Liver (tissue), 9 donors: ENCODE data around the gene MRPL46. TPM values are rescaled to one million over a fixed set of nuclear protein-coding genes. Genes with fewer than 3 reads are reported as not detected.

Experiments
- DNase-seq: peaks from one replicate; pipeline ENCODE4 v3.0.0-alpha.2; 2017; ENCODE audit warnings: low spot score
- H3K27ac ChIP-seq, 2 donors: one replicate each; pipeline ENCODE4 v1.7.0; 2013; ENCODE audit warnings: inconsistent platforms in 2 of 2, low read length in 2 of 2, control low read depth in 1 of 2, low read depth in 1 of 2, mild to moderate bottlenecking in 1 of 2
- H3K27me3 ChIP-seq, 4 donors: one replicate each; pipeline versions ENCODE4 v1.6.1 to v1.7.0; 2013; ENCODE audit warnings: low read length in 3 of 4, inconsistent platforms in 1 of 4, mild to moderate bottlenecking in 1 of 4, moderate library complexity in 1 of 4; ENCODE audit not compliant: control insufficient read depth in 4 of 4, insufficient read depth in 4 of 4
- H3K36me3 ChIP-seq, 4 donors: one replicate each; pipeline versions ENCODE4 v1.6.1 to v1.7.0; 2013; ENCODE audit warnings: low read length in 3 of 4, mild to moderate bottlenecking in 3 of 4, low read depth in 1 of 4, moderate library complexity in 1 of 4; ENCODE audit not compliant: control insufficient read depth in 4 of 4, insufficient read depth in 3 of 4
- H3K4me1 ChIP-seq, 4 donors: one replicate each; pipeline versions ENCODE4 v1.6.1 to v1.7.0; 2013; ENCODE audit warnings: low read length in 3 of 4, mild to moderate bottlenecking in 3 of 4, moderate library complexity in 1 of 4; ENCODE audit not compliant: control insufficient read depth in 4 of 4, insufficient read depth in 4 of 4
- H3K4me3 ChIP-seq, 3 donors: one replicate each; pipeline versions ENCODE4 v1.6.1 to v1.7.0; 2013; ENCODE audit warnings: low read length in 3 of 3, control low read depth in 1 of 3, low read depth in 1 of 3, mild to moderate bottlenecking in 1 of 3
- H3K9ac ChIP-seq, 2 donors: one replicate each; pipeline ENCODE4 v1.7.0; 2013; ENCODE audit warnings: low read length in 2 of 2, mild to moderate bottlenecking in 2 of 2, moderate library complexity in 2 of 2, control low read depth in 1 of 2, low read depth in 1 of 2
- H3K9me3 ChIP-seq, 4 donors: one replicate each; pipeline versions ENCODE4 v1.6.1 to v1.7.0; 2013; ENCODE audit warnings: low read length in 3 of 4; ENCODE audit not compliant: control insufficient read depth in 4 of 4
- ATF3 ChIP-seq: IDR thresholded peaks from 2 replicates; pipeline ENCODE4 v1.6.1; 2016; ENCODE audit warnings: antibody characterized with exemption
- EGR1 ChIP-seq, 2 donors: IDR thresholded peaks; 2 replicates each; pipeline ENCODE4 v1.6.1; 2016 to 2018; ENCODE audit warnings: antibody characterized with exemption in 2 of 2, low read depth in 2 of 2
- FOXA1 ChIP-seq: IDR thresholded peaks from 2 replicates; pipeline ENCODE4 v1.6.1; 2016; ENCODE audit warnings: antibody characterized with exemption
- FOXA2 ChIP-seq: IDR thresholded peaks from 2 replicates; pipeline ENCODE4 v1.6.1; 2016; ENCODE audit warnings: antibody characterized with exemption
- GABPA ChIP-seq, 2 donors: IDR thresholded peaks in 1 of 2; conservative IDR thresholded peaks in 1 of 2; 2 replicates each; pipeline ENCODE4 v1.6.1; 2016; ENCODE audit warnings: antibody characterized with exemption in 2 of 2, mild to moderate bottlenecking in 1 of 2, moderate library complexity in 1 of 2
- HNF4A ChIP-seq, 2 donors: conservative IDR thresholded peaks; 2 replicates each; pipeline ENCODE4 v1.6.1; 2016; ENCODE audit warnings: antibody characterized with exemption in 2 of 2, mild to moderate bottlenecking in 2 of 2
- HNF4G ChIP-seq: IDR thresholded peaks from 2 replicates; pipeline ENCODE4 v1.6.1; 2016; ENCODE audit warnings: antibody characterized with exemption
- JUND ChIP-seq, 2 donors: IDR thresholded peaks; 2 replicates each; pipeline ENCODE4 v1.6.1; 2016; ENCODE audit warnings: antibody characterized with exemption in 2 of 2
- MAX ChIP-seq: IDR thresholded peaks from 2 replicates; pipeline ENCODE4 v1.6.1; 2016; ENCODE audit warnings: antibody characterized with exemption
- NR2F2 ChIP-seq: IDR thresholded peaks from 2 replicates; pipeline ENCODE4 v1.6.1; 2016; ENCODE audit warnings: antibody characterized with exemption
- RAD21 ChIP-seq, 2 donors: IDR thresholded peaks; 2 replicates each; pipeline ENCODE4 v1.6.1; 2016; ENCODE audit warnings: antibody characterized with exemption in 2 of 2, mild to moderate bottlenecking in 2 of 2
- RXRA ChIP-seq, 2 donors: IDR thresholded peaks; 2 replicates each; pipeline ENCODE4 v1.6.1; 2017 to 2018; ENCODE audit warnings: antibody characterized with exemption in 2 of 2, mild to moderate bottlenecking in 1 of 2
- SP1 ChIP-seq: IDR thresholded peaks from 2 replicates; pipeline ENCODE4 v1.6.1; 2018; ENCODE audit warnings: antibody characterized with exemption, mild to moderate bottlenecking
- TAF1 ChIP-seq: conservative IDR thresholded peaks from 2 replicates; pipeline ENCODE4 v1.6.1; 2016; ENCODE audit warnings: antibody characterized with exemption, mild to moderate bottlenecking
- YY1 ChIP-seq: IDR thresholded peaks from 2 replicates; pipeline ENCODE4 v1.6.1; 2016; ENCODE audit warnings: antibody characterized with exemption, mild to moderate bottlenecking
- WGBS: extraction: QIAGEN DNeasy Blood & Tissue Kit; methylation state at CpG from one replicate; pipeline ENCODE4 v1.1.7; 2013; 5-methylcytosine and 5-hydroxymethylcytosine counted together
- polyA plus RNA-seq, 2 donors: library from polyadenylated mRNA; stranded (reverse) in 1 of 2; unstranded in 1 of 2; fragments of 200-250 nt in 1 of 2; fragments of >200 nt in 1 of 2; fragmentation: Nextera tagmentation in 1 of 2; extraction: Ambion mirVana in 1 of 2; gene quantifications; one replicate each; pipeline versions ENCODE4 v1.2.1 to v1.2.3, GENCODE V29; 2013 to 2015
- total RNA-seq, 2 donors: library from RNA; depleted of rRNA; stranded (reverse); fragments of >200 nt; gene quantifications; one replicate each; pipeline ENCODE4 v1.2.3, GENCODE V29; 2014
- TF ChIP-seq, protein P1 (sequence below): fragments of 150-350 bp; IDR thresholded peaks from 2 replicates; pipeline ENCODE4 v1.5.1; 2017; ENCODE audit warnings: improper control_type of control experiment, low read depth, low read length; ENCODE audit not compliant: missing input control
- TF ChIP-seq, protein P2 (sequence below): IDR thresholded peaks from 2 replicates; pipeline ENCODE4 v1.6.1; 2016; ENCODE audit warnings: antibody characterized with exemption
- TF ChIP-seq, protein P3 (sequence below): IDR thresholded peaks from 2 replicates; pipeline ENCODE4 v1.6.1; 2016; ENCODE audit warnings: antibody characterized with exemption, mild to moderate bottlenecking
- donor health status: healthy.
- donor health status: healthy.
- donor health status: healthy.
- donor health status: healthy.
- donor health status: healthy.

Gene MRPL46
- total and polyA plus RNA-seq, 4 donors = 16.1 to 63.5 (median 39.2) TPM

DNA sequence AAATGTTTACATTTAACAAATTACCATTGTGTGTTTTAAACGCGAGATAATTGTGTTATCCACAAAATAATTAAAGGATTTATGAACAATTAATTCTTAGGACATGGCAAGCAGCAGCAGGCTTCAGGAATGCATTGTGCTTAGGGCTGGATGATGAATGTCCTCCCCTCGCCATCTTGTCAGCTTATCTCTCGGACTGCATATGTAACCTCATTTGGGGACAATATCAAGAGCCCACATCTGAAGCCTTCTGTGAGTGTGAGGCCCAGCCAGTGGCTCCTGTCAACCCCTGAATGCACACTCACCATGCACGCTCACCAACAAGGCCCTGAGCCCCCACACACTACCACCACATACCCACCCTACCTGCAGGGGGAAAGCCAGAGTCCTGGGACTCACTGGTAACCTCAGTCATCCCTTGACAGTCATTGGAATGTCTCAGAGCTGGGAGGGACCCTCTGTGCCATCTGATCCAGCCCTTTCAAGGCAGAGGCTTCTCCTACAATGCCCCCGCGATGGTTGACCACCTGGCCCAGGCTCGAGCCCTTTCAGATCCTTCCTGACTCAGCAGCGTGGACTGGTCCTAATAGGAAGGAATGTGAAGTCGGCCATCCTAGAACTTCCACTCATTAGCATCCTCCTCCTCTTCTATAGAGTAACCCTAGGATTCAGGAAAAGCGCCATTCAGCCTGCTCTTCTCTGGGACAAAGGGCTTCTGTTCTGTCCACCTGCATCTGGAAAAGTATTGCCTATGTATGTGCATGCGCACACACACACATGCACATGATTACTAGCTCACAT, 38.2 kb downstream of the MRPL46 start:
- Histone ChIP-seq H3K9ac (no peak overlapping the region), H3K27me3 (peaks cover 0 to 9% (median 0%) of the 10 kb centered on the region in 4 donors), H3K36me3 (no peaks in the 10 kb centered on the region), H3K4me3 (no peak overlapping the region), H3K4me1 (no peaks in the 10 kb centered on the region), H3K9me3 (peaks cover 0 to 4% (median 0%) of the 10 kb centered on the region in 4 donors), H3K27ac (no peak overlapping the region)
- TF ChIP-seq HNF4G (no peak), FOXA2 (no peak)
- DNase-seq = peak; percentile 26
- 80% methylated on average over 12 of the region's 12 CpGs for WGBS

DNA sequence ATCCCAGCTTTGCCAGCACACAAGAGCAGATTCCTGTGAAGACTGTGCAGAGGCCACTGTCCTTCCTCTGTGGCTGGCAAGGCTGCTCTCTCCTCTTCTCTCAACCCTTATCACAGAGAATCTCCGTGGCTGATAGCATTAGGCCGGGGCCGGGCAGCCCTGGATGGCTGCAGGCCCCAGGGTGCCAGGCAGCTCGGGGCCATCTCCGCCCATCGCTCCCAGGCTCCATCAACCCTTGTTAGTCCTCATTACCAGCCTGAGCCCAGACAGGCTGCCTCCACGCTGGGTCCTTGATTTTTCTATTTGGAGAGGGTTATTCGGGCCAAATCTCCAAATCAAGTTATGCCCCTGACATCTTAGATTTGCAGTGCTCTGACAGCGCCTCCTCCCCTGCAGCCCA, 39.1 kb downstream of the MRPL46 start:
- Histone ChIP-seq H3K27me3 (peaks cover 0 to 9% (median 0%) of the 10 kb centered on the region in 4 donors), H3K4me1 (no peaks in the 10 kb centered on the region), H3K27ac (no peak overlapping the region), H3K36me3 (no peaks in the 10 kb centered on the region), H3K4me3 (no peak overlapping the region), H3K9me3 (peaks cover 0 to 4% (median 0%) of the 10 kb centered on the region in 4 donors), H3K9ac (no peak overlapping the region)
- TF ChIP-seq NR2F2 = no peak
- TF ChIP-seq RAD21 (IDR thresholded peaks at IDR 0.05) = no peak
- no peak for TF ChIP-seq HNF4A (conservative IDR thresholded peaks at IDR 0.05)
- TF ChIP-seq ATF3 = no peak
- no peak for TF ChIP-seq RXRA (IDR thresholded peaks at IDR 0.05)
- TF ChIP-seq SP1 = no peak
- no peak for TF ChIP-seq GABPA (IDR thresholded peaks at IDR 0.05 in 1 of 2, conservative IDR thresholded peaks at IDR 0.05 in 1 of 2)
- TF ChIP-seq JUND (IDR thresholded peaks at IDR 0.05) = no peak
- TF ChIP-seq, protein P1, sequence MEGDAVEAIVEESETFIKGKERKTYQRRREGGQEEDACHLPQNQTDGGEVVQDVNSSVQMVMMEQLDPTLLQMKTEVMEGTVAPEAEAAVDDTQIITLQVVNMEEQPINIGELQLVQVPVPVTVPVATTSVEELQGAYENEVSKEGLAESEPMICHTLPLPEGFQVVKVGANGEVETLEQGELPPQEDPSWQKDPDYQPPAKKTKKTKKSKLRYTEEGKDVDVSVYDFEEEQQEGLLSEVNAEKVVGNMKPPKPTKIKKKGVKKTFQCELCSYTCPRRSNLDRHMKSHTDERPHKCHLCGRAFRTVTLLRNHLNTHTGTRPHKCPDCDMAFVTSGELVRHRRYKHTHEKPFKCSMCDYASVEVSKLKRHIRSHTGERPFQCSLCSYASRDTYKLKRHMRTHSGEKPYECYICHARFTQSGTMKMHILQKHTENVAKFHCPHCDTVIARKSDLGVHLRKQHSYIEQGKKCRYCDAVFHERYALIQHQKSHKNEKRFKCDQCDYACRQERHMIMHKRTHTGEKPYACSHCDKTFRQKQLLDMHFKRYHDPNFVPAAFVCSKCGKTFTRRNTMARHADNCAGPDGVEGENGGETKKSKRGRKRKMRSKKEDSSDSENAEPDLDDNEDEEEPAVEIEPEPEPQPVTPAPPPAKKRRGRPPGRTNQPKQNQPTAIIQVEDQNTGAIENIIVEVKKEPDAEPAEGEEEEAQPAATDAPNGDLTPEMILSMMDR = no peak
- TF ChIP-seq EGR1 (IDR thresholded peaks at IDR 0.05; ENCODE audit: low read depth in 2 of 2) = no peak
- TF ChIP-seq FOXA2 = no peak
- no peak for TF ChIP-seq MAX
- no peak for DNase-seq
- 46% methylated on average over 9 of the region's 9 CpGs for WGBS

GRCh38 chr15:88426304-88426703, 40.9 kb downstream of the MRPL46 start:
- Histone ChIP-seq H3K4me1 (no peaks in the 10 kb centered on the region), H3K36me3 (no peaks in the 10 kb centered on the region), H3K9ac (no peak overlapping the region), H3K27ac (no peak overlapping the region), H3K9me3 (peaks cover 0 to 4% (median 0%) of the 10 kb centered on the region in 4 donors), H3K27me3 (peaks cover 0 to 12% (median 0%) of the 10 kb centered on the region in 4 donors), H3K4me3 (no peak overlapping the region)
- 59% methylated on average over 2 of the region's 2 CpGs for WGBS
- no peak for DNase-seq
- TF ChIP-seq FOXA2 = no peak
- TF ChIP-seq, protein P2, sequence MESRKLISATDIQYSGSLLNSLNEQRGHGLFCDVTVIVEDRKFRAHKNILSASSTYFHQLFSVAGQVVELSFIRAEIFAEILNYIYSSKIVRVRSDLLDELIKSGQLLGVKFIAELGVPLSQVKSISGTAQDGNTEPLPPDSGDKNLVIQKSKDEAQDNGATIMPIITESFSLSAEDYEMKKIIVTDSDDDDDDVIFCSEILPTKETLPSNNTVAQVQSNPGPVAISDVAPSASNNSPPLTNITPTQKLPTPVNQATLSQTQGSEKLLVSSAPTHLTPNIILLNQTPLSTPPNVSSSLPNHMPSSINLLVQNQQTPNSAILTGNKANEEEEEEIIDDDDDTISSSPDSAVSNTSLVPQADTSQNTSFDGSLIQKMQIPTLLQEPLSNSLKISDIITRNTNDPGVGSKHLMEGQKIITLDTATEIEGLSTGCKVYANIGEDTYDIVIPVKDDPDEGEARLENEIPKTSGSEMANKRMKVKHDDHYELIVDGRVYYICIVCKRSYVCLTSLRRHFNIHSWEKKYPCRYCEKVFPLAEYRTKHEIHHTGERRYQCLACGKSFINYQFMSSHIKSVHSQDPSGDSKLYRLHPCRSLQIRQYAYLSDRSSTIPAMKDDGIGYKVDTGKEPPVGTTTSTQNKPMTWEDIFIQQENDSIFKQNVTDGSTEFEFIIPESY = no peak
- no peak for TF ChIP-seq RXRA (IDR thresholded peaks at IDR 0.05)
- TF ChIP-seq HNF4A (conservative IDR thresholded peaks at IDR 0.05) = no peak
- no peak for TF ChIP-seq EGR1 (IDR thresholded peaks at IDR 0.05; ENCODE audit: low read depth in 2 of 2)
- TF ChIP-seq, protein P3, sequence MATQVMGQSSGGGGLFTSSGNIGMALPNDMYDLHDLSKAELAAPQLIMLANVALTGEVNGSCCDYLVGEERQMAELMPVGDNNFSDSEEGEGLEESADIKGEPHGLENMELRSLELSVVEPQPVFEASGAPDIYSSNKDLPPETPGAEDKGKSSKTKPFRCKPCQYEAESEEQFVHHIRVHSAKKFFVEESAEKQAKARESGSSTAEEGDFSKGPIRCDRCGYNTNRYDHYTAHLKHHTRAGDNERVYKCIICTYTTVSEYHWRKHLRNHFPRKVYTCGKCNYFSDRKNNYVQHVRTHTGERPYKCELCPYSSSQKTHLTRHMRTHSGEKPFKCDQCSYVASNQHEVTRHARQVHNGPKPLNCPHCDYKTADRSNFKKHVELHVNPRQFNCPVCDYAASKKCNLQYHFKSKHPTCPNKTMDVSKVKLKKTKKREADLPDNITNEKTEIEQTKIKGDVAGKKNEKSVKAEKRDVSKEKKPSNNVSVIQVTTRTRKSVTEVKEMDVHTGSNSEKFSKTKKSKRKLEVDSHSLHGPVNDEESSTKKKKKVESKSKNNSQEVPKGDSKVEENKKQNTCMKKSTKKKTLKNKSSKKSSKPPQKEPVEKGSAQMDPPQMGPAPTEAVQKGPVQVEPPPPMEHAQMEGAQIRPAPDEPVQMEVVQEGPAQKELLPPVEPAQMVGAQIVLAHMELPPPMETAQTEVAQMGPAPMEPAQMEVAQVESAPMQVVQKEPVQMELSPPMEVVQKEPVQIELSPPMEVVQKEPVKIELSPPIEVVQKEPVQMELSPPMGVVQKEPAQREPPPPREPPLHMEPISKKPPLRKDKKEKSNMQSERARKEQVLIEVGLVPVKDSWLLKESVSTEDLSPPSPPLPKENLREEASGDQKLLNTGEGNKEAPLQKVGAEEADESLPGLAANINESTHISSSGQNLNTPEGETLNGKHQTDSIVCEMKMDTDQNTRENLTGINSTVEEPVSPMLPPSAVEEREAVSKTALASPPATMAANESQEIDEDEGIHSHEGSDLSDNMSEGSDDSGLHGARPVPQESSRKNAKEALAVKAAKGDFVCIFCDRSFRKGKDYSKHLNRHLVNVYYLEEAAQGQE = no peak
- TF ChIP-seq HNF4G = no peak
- TF ChIP-seq MAX = no peak
- TF ChIP-seq NR2F2 = no peak
- TF ChIP-seq TAF1 = no peak
- TF ChIP-seq YY1 = no peak
- TF ChIP-seq GABPA (IDR thresholded peaks at IDR 0.05 in 1 of 2, conservative IDR thresholded peaks at IDR 0.05 in 1 of 2) = no peak
- TF ChIP-seq FOXA1 = no peak
